GM18909 (cell line): ENCODE results near the gene POLD3.
"Not testable (repeated sequence)": the region's sequence is repeated elsewhere in the genome, so short reads cannot be mapped to it uniquely, and the experiment has no call there.

ENCODE experiments used
- ATAC-seq: cut with Tn5 transposase; IDR thresholded peaks from one replicate; pipeline ENCODE4 v1.9.1; 2021; ENCODE audit warnings: mild to moderate bottlenecking; ENCODE audit not compliant: unreplicated experiment, poor library complexity

The POLD3 gene

DNA sequence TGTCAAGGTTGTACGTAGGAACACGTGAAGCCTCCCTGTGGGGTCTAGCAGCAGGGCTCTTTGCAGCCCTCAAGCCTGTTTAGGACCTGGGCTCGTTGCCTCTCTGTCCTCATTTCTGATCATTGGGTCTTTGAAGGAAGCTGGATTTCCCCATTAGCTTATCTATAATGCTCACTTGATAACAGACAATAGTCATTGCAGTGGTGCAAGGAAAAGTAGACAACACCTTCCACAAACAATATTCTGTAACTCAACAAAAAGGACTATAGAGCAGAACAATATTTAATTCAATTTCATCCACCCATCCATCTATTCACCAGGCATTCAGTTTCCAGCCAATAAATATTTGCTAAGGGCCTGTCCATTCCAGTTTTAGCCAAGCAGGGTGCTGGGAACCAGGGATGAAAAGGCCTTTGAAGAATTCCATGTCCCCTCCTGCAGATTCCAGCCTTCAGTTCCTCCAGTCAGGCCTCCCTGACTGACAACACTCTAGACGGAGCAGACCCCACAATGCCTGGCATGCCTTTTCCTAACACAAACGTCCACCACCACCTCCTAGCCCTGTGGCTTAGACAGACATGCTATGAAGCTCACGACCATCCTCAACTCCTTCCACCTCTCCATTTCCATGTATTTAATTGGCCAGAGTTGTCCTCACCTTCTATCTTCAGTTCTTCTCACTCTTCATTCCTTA lies 12.7 kb upstream of the POLD3 start:
- no peak for ATAC-seq

DNA sequence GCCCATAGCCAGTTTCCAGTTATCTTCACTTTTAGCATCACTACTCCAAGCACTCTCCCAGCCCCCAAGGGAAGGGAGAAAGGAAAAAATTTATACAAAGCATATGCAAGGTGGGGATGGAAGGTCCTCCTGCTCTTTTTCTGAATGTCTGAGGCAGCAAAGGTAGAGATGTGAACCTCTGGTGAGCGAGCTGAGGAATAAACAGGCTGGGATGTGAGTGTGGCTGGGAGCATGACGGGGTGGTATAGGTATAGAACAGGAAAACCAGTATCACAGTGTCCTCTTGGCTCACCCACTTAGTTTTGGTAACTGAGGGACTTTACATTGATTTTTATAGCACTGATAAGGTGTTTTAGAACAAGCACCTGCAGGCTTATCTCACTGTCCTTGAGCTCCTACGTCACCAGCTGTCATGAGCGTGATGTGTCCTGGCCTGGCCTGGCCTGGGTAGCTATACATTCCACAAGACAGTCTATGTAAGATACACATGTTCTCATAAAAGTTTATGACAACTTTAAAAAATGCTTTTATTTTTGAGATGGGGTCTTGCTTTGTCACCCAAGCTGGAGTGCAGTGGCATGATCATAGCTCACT lies 10.3 kb upstream of the POLD3 start:
- ATAC-seq, result no peak

DNA sequence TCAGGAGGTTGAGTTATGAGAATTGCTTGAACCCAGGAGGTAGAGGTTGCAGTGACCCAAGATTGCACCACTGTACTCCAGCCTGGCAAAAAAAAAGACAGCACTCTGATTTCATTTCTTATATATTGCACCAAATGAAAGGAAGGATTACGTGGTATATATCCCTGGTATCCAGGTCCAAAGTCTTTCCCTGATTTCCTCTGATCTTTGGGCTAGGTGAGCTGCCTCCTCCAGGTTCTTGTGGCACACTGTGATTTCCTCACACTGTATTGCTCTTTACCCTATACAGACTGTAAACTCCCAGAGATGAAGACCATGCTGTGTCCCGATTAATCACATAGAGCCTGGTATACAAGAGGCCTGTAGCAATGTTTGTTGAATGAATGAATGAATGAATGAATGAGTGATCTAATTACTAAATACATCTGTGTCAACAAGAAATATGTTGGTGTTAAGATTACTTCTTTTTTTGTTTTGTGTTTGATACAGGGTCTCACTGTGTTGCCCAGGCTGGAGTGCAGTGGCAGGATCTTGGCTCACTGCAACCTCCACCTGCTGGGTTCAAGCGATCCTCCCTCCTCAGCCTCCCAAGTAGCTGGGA lies 9.3 kb upstream of the POLD3 start:
- ATAC-seq, result no peak

DNA sequence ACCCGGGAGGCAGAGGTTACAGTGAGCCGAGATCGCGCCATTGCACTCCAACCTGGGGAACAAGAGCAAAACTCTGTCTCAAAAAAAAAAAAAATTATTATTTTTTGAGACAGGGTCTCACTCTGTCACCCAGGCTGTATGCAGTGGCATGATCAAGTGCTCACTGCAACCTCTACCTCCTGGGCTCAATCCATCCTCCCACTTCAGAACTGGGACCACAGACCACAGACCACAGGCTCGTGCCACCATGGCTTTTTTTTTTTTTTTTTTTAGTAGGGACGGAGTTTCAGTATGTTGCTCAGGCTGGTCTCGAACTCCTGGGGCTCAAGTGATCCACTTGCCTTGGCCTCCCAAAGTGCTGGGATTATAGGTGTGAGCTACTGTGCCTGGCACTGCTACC lies 1.9 kb upstream of the POLD3 start:
- ATAC-seq, result not testable (repeated sequence)

DNA sequence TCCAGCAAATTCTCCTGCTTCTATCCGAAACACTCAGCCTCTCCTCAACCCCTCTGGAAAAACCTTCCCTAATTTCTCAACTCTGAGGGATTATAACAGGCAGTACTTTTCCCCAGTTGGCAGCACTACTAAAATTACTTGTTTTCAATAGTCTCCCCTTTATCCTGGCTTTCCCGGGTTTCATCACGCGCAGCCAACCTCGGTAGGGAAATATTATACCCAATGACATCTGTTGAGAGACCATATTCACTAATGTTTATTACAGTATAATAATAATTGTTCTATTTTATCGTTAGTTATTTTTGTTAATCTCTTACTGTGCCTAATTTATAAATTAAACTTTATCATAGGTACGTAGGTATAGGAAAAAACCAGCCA lies 330 bp upstream of the POLD3 start:
- peak; percentile 7 for ATAC-seq

DNA sequence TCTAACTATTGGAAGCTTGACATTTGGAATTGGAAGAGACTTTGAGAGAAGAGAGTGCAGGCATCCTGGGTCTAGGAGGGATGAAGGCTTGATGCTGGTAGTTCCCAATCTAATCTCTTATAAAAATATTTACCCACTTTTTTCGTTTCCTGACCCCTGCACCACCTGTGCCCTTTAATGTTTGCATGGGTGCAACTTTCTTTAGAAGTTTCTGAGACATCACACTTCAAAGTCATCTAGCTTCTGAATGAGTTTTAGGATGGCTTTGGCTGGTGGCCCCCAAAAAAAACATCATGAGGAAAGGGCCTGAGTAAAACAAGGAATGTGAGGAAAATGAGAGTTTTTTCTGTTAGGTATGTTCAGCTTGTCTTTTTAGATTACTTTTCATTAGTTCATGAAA lies 1.1 kb downstream of the POLD3 start:
- ATAC-seq, result no peak

DNA sequence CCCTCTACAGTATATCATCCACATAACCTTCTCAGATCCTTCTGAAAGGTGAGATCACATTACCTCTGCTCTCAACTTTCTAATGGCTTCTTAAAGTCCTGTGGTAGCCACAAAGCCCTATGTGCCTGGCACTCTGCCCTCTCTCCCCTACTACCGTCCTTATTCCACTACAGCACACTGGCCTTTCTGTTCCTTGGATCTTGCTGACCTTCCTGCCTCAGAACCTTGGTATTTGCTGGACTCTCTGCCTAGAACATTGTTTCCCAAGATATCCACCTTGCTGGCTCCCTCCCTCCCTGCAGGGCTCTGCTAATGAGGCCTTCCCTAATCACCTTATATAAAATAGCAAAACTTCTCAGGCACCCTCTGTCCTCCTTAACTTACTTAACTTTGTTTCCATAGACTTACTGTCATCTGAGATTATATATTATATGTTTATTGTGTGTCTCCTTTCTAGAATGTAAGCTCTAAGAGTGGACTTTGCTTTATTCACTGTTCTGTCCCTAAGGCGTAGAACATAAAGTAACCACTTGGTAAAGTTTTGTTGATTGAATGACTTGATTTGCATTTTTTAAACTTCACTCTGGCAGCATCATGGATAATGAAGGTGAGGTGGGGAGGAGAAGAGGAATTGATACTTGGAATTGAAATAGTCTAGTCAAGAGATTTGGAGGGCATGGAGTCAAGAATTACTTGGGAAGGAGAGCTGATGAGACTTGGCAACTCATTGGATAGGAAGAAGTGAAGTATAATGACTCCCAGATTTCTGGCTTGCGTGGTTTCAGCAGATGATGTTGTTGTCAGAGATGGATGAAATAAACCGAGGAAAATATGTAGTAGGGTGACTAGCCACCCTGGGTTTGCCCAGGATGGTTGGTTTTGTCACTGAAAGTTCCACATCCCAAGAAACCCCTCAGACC lies 10.5 kb downstream of the POLD3 start:
- no peak for ATAC-seq

DNA sequence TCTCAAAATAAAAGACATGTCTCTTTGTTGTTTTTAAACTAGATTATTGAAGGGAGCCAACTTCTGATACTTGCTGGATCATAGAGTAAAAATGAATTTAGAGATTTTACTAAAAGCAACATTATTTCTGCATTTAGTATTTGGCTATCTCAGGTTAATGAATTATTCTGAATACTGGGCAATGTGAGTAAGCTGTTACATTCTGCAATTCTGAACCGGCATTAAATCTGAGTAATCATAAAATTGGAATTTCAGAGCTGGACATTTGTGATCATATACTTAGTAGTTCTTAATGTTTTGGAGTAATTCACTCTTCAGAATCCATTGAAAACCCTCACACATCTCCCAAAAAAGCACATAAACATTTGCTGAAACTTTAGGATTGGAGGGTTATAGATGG lies 11.5 kb downstream of the POLD3 start:
- ATAC-seq, result no peak

DNA sequence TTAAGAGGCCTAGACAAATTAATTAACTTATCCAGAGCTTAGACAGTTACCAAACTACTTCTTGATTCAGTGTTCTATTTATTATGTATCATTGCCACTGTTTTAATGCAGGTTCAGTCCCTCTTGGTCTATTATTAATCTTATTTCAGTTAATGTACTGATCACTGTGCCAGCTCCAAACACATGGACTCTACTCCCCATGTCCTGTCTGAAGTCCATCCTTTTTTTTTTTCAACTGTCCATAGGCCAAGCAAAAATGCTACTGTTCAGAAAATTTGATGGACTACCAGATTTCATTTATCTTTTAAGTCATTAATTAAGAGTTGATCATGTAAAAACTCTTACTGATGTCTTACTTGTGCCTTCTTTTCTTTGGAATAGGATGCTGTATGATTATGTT lies 11.9 kb downstream of the POLD3 start:
- ATAC-seq, result no peak

DNA sequence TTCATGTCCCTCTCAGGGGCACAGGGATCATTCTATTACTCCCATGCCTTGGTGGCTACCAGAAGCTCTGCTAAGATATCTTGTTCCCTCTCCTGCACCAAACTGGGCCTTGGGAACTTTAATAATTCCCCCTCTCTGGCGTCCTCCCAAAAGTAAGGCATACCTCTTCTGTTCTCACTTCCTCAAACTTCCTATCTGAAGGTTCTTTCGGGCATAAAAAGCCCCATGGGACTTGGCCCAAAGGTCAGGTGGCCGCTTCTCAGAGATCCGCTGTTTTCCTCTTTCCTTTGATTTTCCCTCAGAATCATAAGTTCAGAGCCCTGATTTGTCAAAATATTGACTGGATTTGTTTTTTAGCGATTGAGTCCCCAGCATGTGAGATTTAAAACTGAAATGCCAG lies 13.0 kb downstream of the POLD3 start:
- ATAC-seq, result no peak

DNA sequence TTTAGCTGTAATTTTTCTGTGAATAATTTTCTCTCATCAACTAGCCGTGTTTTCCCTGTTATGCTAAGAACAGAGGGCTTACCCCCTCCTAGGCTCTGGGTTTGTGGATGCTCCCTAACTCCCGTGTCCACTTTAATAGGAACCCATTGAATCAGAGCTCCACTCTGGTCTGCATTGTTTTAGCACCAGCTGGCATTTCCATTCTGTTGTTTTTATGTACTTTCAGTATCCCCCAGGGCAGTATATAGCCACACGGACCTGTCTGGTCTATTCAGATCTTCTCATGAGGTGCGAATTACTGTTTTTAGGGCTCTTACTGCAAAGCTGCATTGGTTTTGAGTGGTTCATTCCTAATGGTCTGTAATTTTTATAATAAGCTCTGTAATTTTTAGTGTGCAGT lies 16.0 kb downstream of the POLD3 start:
- no peak for ATAC-seq

DNA sequence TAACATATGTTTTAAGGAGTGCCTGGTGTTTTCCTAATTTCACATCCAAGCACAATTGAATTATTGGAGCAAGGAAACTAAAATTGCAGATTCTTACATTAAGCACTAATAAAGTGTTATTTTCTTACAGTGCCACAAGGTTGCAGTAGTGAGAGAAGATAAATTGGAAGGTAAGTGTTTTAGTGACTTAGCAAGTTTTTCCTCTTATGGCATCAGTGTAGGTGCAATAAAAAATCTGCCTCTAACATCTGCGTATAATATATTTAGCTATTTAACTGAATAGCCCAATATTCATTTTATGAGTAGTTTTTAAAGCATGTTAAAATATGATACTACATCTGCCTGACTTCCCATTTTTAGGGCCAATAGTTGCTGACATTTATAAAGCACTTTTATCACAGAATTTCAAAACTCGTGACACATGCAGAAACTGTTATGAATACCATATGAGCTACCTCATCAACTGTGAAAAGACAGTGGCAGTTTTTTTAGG lies 19.0 kb downstream of the POLD3 start:
- ATAC-seq, result no peak

DNA sequence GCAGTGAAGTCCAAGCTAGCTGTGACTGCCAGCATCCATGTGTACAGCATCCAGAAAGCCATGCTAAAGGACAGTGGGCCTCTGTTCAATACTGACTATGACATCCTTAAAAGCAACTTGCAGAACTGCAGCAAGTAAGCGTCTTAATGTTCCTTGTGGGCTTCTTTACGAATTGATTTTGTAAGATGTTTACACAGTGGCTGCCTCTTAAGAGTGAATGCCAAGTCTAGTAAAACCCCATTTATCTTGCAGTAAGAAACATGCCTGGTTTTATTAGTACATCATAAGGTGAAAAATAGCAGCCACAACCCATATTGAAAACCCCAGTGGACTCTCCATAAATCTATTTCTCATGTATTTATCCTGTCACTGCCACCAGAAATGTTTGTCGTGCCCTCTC lies 20.5 kb downstream of the POLD3 start:
- ATAC-seq, result no peak

DNA sequence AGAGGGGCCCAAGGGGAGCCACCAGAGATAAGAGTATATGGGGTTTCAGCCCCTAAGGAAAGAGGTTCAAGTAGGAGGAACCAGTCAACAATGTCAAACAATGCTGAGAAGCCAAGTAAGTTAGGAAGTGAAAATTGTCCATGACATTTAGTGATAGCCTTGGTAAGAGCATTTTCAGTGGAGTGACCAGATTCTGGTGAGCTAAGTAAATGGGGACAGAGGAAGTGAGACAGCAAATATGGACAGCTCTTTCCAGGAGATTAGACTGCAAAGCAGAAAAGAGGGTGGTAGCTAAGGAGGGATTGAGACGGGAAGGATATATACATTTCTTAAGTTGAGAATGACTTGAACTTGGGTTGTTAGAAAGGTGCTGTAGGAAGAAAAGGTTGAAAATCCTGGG lies 22.9 kb downstream of the POLD3 start:
- no peak for ATAC-seq

DNA sequence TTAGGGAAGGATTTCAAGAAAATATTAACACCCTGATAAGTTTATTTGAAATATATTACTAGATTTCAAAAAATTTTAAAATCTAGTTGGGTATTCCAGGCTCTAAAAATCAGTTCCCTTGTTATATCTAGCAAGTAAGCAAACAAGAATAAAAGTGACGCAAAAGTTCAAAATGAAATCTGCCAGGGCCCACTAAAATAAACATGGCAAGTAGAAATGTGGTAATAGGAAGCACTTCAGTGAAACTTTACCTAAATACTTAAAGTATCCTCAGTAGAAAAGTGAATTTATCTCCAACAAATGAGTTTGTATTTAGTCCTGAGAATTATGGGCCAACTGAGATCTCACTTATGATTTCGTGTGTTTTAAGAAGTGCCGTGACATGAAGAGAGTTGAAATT lies 23.6 kb downstream of the POLD3 start:
- no peak for ATAC-seq

DNA sequence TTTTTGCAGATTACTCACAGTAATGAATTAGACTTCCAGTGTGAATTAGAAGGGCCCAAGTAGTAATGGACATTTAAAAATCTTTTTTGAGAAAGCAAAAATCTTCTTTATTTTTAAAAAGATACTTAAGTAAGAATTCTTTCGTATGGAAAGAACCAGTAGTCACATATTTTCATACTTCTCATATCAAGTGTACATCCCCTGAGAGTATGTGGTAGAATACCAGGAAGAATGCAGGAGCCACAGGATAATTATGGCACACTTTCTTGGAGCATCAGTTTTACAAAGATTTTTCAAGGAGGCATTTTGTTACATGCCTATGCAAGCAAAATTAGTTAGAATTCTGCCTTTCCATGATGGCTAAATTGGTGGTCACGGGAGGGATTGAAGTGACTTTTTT lies 28.1 kb downstream of the POLD3 start:
- ATAC-seq, result no peak

DNA sequence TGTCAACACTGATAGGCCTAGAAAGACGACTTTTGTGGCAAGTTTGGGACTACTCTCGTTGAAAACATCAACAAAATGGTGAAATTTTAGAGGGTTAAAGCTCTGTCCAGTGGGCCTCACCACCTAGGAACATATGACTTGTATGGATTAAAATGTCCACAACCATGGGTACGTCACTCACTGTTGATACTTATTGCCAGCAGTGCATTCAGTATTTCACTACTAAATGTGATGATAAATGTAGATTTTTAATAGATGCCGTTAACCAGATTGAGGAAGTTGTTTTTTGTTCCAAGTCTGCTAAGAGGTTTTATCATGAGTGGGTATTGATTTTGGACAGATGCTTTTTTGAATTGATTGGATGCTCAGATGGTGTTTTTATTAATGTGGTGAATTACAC lies 33.7 kb downstream of the POLD3 start:
- ATAC-seq, result no peak

DNA sequence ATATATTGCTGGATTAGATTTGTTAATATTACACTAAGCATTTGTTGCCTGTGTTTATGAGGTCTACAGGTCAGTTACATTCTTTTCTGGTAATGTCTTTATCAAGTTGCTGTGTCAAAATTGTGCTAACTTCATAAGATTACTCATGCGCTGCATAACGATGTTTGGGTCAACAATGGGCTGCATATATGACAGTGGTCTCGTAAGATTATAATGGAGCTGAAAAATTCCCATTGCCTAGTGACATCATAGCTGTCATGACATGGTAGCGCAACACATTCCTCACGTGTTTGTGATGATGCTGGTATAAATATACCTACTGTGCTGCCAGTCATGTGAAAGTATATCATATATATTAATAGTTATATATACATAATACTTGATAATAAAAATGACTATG lies 34.2 kb downstream of the POLD3 start:
- ATAC-seq, result no peak

DNA sequence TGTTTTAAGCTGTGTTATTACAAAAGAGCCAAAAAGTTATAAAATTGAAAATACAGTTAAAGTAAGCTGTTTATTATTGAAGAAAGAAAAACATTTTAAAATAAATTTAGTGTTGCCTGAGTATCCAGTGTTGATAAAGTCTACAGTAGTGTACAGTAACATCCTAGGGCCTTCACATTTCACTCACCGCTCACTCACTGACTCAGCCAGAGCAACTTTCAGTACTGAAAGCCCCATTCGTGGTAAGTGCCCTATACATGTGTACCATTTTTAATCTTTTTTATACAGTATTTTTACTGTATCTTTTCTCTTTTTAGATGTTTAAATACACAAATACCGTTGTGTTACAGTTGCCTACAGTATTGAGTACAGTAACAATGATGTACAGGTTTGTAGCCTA lies 35.0 kb downstream of the POLD3 start:
- no peak for ATAC-seq

DNA sequence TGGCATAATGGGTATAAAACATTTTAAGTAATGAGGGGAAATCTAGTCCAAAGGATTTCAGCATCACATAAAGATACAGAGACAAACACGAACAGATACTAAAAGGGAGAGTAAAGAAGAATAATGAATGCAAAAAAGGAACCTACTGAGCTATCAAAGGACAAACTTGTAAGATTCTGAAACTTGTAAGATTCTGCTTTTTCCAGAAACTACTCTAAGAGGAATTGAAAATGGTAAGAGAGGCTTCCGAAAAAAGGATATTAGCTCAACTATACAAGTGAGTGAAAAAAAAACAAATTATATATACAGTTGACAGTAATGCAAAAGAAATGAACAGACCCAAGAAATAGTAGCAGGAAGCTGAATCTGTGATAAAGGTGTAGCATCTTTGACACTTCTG lies 37.7 kb downstream of the POLD3 start:
- no peak for ATAC-seq
